Stromal cell of bone marrow (primary cell): Measurements from ENCODE around the gene LDAF1.
"Not testable (repeated sequence)": the region's sequence is repeated elsewhere in the genome, so short reads cannot be mapped to it uniquely, and the experiment has no call there.

ENCODE experiments used
- DNase-seq: peaks from one replicate; pipeline ENCODE4 v3.0.0-alpha.2; 2012; ENCODE audit warnings: low read depth

Gene LDAF1

GRCh38 chr16:21158208-21159110, at the start of gene LDAF1:
Gene LDAF1, plus strand, starts transcription at chr16:21158674. Its CDS starts 2,509 bp downstream, at chr16:21161183.
- peak; percentile 68 for DNase-seq

- DNase-seq = not testable (repeated sequence)
These were observed 42.9 kb upstream of the LDAF1 start for GRCh38 chr16:21115551-21115950.

- no peak for DNase-seq
These were observed 42.3 kb upstream of the LDAF1 start for GRCh38 chr16:21116148-21116693.

GRCh38 chr16:21117567-21117966, 40.9 kb upstream of the LDAF1 start:
- no peak for DNase-seq

- no peak for DNase-seq
These were observed 37.4 kb upstream of the LDAF1 start for GRCh38 chr16:21120976-21121520.

GRCh38 chr16:21125191-21125590, 33.3 kb upstream of the LDAF1 start:
- DNase-seq = no peak

- no peak for DNase-seq
These were observed 32.0 kb upstream of the LDAF1 start for GRCh38 chr16:21126518-21126917.

GRCh38 chr16:21128991-21129390, 29.5 kb upstream of the LDAF1 start:
- no peak for DNase-seq

- no peak for DNase-seq
These were observed 27.7 kb upstream of the LDAF1 start for GRCh38 chr16:21130811-21131210.

GRCh38 chr16:21134053-21134452, 24.4 kb upstream of the LDAF1 start:
- no peak for DNase-seq

GRCh38 chr16:21145738-21146137, 12.7 kb upstream of the LDAF1 start:
- DNase-seq = no peak

GRCh38 chr16:21150375-21151001, 8.0 kb upstream of the LDAF1 start, which contains the start of gene DNAH3:
Gene DNAH3, minus strand, starts transcription at chr16:21150846. Its CDS starts 527 bp downstream, at chr16:21150319.
- DNase-seq = no peak

- not testable (repeated sequence) for DNase-seq
These were observed 6.1 kb upstream of the LDAF1 start for GRCh38 chr16:21152160-21153030.

- DNase-seq = not testable (repeated sequence)
These were observed 5.2 kb upstream of the LDAF1 start for GRCh38 chr16:21153124-21153729.

- DNase-seq = not testable (repeated sequence)
These were observed 2.5 kb upstream of the LDAF1 start for GRCh38 chr16:21156011-21156410.

GRCh38 chr16:21156767-21157467, 1.6 kb upstream of the LDAF1 start:
- DNase-seq = peak; percentile 72

GRCh38 chr16:21157632-21158031, 842 bp upstream of the LDAF1 start:
- no peak for DNase-seq

GRCh38 chr16:21159281-21159951, 942 bp downstream of the LDAF1 start:
- DNase-seq = no peak

- DNase-seq = no peak
These were observed 1.8 kb downstream of the LDAF1 start for GRCh38 chr16:21160276-21160675.

GRCh38 chr16:21161211-21161610, 2.7 kb downstream of the LDAF1 start:
- no peak for DNase-seq
